HEK293 (cell line): ENCODE data around the gene CBX1.
A peak's percentile ranks its signal among the peaks of the same experiment; 100 is the strongest.
"Not testable (repeated sequence)": the region's sequence is repeated elsewhere in the genome, so short reads cannot be mapped to it uniquely, and the experiment has no call there.

Experiments used
- CTCF ChIA-PET: fragments of 350-600 bp; formaldehyde crosslinking; extraction: SDS; loops from one replicate; lab custom pipeline; 2021; ENCODE audit warnings: antibody characterized with exemption; lab: Yijun Ruan, JAX
- POLR2A ChIA-PET: fragments of 300-600 bp; formaldehyde crosslinking; extraction: SDS; loops from one replicate; lab custom pipeline; 2020; ENCODE audit warnings: antibody characterized with exemption, inconsistent platforms; lab: Yijun Ruan, JAX
- H3K27ac ChIP-seq: fragments of 200-500 bp; sonication (Bioruptor generic); 2 replicates; pipeline ENCODE4 v1.5.1; 2014; ENCODE audit warnings: low read depth, low read length, control low read depth, inconsistent platforms; ENCODE audit errors: extremely low read depth
- H3K36me3 ChIP-seq, 2 experiments: fragments of 200-500 bp in 1 of 2; sonication (Bioruptor generic) in 1 of 2; 1 replicate in 1 of 2; 2 replicates in 1 of 2; pipeline ENCODE4 v1.5.1; 2014 to 2017; ENCODE audit warnings: inconsistent platforms in 2 of 2, low read length in 2 of 2; ENCODE audit not compliant: control insufficient read depth in 2 of 2, insufficient read depth in 1 of 2
- H3K4me1 ChIP-seq: fragments of 200-500 bp; sonication (Bioruptor generic); 2 replicates; pipeline ENCODE4 v1.5.1; 2014; ENCODE audit warnings: mild to moderate bottlenecking, low read length, inconsistent platforms; ENCODE audit not compliant: control insufficient read depth, insufficient read depth
- H3K4me3 ChIP-seq: 2 replicates; pipeline ENCODE4 v1.5.1; 2011; ENCODE audit warnings: low read depth, mild to moderate bottlenecking, control low read depth, low read length, moderate library complexity
- H3K9me3 ChIP-seq: fragments of 200-500 bp; sonication (Bioruptor generic); 2 replicates; pipeline ENCODE4 v1.5.1; 2014; ENCODE audit warnings: low read depth, low read length, inconsistent platforms; ENCODE audit not compliant: control insufficient read depth, insufficient read depth
- EGR2 ChIP-seq: fragments of 450-650 bp; formaldehyde crosslinking; IDR thresholded peaks from 2 replicates; pipeline ENCODE4 v1.5.1; 2016; ENCODE audit warnings: low read depth, missing biosample characterization, missing genetic modification characterization
- GLIS1 ChIP-seq: fragments of 450-650 bp; formaldehyde crosslinking; IDR thresholded peaks from 2 replicates; pipeline ENCODE4 v1.5.1; 2016; ENCODE audit warnings: missing biosample characterization, missing genetic modification characterization
- KLF10 ChIP-seq: fragments of 450-650 bp; IDR thresholded peaks from 2 replicates; pipeline ENCODE4 v1.5.1; 2018; ENCODE audit warnings: missing biosample characterization, mild to moderate bottlenecking, missing genetic modification characterization
- PRDM1 ChIP-seq: fragments of 450-650 bp; formaldehyde crosslinking; IDR thresholded peaks from 2 replicates; pipeline ENCODE4; 2016; ENCODE audit warnings: missing biosample characterization, missing genetic modification characterization
- ZFHX2 ChIP-seq: fragments of 450-650 bp; formaldehyde crosslinking; conservative IDR thresholded peaks from 2 replicates; pipeline ENCODE4 v1.5.1; 2016; ENCODE audit warnings: missing biosample characterization, missing genetic modification characterization
- ZNF112 ChIP-seq: fragments of 450-650 bp; formaldehyde crosslinking; IDR thresholded peaks from 2 replicates; pipeline ENCODE4 v1.5.0; 2017; ENCODE audit warnings: missing biosample characterization, missing genetic modification characterization
- ZNF121 ChIP-seq: fragments of 450-650 bp; formaldehyde crosslinking; IDR thresholded peaks from 2 replicates; pipeline ENCODE4 v1.5.1; 2016; ENCODE audit warnings: missing biosample characterization, missing genetic modification characterization
- ZNF654 ChIP-seq: fragments of 450-650 bp; formaldehyde crosslinking; IDR thresholded peaks from 2 replicates; pipeline ENCODE4 v1.5.1; 2016; ENCODE audit warnings: low read depth, missing biosample characterization, missing genetic modification characterization
- ZNF660 ChIP-seq: fragments of 450-650 bp; IDR thresholded peaks from 2 replicates; pipeline ENCODE4 v1.5.1; 2018; ENCODE audit warnings: missing biosample characterization, mild to moderate bottlenecking, missing genetic modification characterization
- ZSCAN30 ChIP-seq: fragments of 450-650 bp; IDR thresholded peaks from 2 replicates; pipeline ENCODE4 v1.5.1; 2018; ENCODE audit warnings: missing biosample characterization, mild to moderate bottlenecking, missing genetic modification characterization, moderate library complexity
- TF ChIP-seq, protein P1 (sequence below): fragments of 450-650 bp; formaldehyde crosslinking; IDR thresholded peaks from 2 replicates; pipeline ENCODE4 v1.5.1; 2016; ENCODE audit warnings: missing biosample characterization, missing genetic modification characterization
- TF ChIP-seq, protein P2 (sequence below): fragments of 450-650 bp; formaldehyde crosslinking; IDR thresholded peaks from 2 replicates; pipeline ENCODE4 v1.5.1; 2016; ENCODE audit warnings: missing biosample characterization, missing genetic modification characterization
- TF ChIP-seq, protein P3 (sequence below): fragments of 450-650 bp; formaldehyde crosslinking; IDR thresholded peaks from 2 replicates; pipeline ENCODE4 v1.5.1; 2017; ENCODE audit warnings: missing biosample characterization, missing genetic modification characterization

The CBX1 gene

DNA sequence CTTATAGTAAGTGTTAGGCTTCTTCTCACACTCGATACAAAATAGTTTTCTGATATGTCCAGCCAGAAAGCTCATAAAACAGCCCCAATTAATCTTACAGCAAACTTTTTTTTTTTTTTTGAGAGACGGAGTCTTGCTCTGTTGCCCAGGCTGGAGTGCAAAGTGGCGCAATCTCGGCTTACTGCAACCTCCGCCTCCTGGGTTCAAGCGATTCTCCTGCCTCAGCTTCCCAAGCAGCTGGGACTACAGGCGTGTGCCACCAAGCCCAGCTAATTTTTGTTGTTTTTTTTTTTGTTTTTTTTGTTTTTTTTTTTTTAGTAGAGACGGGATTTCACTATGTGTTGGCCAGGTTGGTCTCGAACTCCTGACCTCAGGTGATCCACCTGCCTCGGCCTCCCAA is 24.1 kb downstream of the CBX1 start:
- H3K36me3 ChIP-seq, result peaks cover 47 to 48% of the 10 kb centered on the region in 2 experiments
- not testable (repeated sequence) for H3K4me1 ChIP-seq, H3K27ac ChIP-seq, H3K4me3 ChIP-seq, H3K9me3 ChIP-seq
- TF ChIP-seq ZNF121 (tag by site-specific recombination), result peak; percentile 80
- TF ChIP-seq, protein P1, sequence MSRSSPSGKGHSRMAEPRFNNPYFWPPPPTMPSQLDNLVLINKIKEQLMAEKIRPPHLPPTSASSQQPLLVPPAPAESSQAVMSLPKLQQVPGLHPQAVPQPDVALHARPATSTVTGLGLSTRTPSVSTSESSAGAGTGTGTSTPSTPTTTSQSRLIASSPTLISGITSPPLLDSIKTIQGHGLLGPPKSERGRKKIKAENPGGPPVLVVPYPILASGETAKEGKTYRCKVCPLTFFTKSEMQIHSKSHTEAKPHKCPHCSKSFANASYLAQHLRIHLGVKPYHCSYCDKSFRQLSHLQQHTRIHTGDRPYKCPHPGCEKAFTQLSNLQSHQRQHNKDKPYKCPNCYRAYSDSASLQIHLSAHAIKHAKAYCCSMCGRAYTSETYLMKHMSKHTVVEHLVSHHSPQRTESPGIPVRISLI, result peak; percentile 83; the same call in 1 of the 2 replicates
- ChIA-PET CTCF (interaction anchor here (0.6 to 10.4 kb wide), 6 partner anchors 18 to 281 kb away, joined by 3 to 197 read pairs (median 6); no protein-coding TSS in a partner anchor), POLR2A (interaction anchor here (0.6 to 1.8 kb wide), 4 partner anchors 12 to 410 kb away, joined by 3 to 5 read pairs (median 4); partner anchors contain the start of genes NFE2L1 and SNX11)

DNA sequence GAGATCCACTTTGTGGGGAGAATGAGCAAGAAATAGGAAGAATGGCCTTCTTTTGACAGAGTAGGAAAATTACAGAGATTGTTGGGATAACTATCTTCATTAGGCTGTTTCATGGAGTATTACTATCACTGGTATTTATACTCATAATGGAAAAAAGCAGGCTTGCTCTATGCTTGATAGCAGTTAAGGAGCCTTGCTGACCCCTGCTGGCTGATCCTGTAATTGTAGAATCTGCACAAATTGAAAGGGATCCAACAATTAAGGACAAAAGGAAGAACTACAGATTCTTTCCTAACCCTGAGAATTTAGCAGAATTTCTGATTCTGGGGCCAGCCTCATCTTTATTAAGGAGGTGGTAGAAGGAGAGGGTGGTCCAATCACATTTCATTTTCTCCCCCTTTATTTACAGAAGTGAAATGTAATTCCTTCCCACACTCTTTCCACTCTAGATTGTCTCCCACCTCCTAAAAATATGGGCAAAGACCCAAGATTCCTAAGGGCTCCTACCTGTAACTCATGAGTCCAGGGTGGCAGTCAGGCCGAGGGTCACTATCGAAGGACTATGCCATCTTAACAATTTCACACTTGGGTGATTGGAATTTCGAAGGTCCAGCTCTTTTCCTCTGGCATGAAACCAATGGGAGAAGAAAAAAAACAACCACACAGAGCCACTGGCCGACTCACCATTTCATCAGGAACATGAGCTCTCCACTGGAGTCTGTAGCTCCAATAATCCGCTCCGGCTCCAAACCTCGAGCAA is 26.8 kb downstream of the CBX1 start:
- Histone ChIP-seq H3K4me3 (no peak overlapping the region), H3K36me3 (peaks cover 54 to 74% of the 10 kb centered on the region in 2 experiments), H3K27ac (peak overlapping the region; percentile 44; the same call in 1 of the 2 replicates), H3K9me3 (no peaks in the 10 kb centered on the region), H3K4me1 (no peaks in the 10 kb centered on the region)
- ChIA-PET CTCF (interaction anchor here (0.5 to 10.4 kb wide), 39 partner anchors 9 to 1308 kb away, joined by 3 to 197 read pairs (median 4); partner anchors contain the start of genes CDK5RAP3 and NFE2L1), POLR2A (interaction anchor here (0.6 to 2.2 kb wide), 3 partner anchors 10 to 1603 kb away, joined by 3 to 8 read pairs (median 5); no protein-coding TSS in a partner anchor)
- TF ChIP-seq PRDM1 (tag by site-specific recombination) (0 out of 2 replicates have a peak, but pooled peaks have one; percentile 13), EGR2 (tag by site-specific recombination) (peak; percentile 61; the same call in 1 of the 2 replicates), ZFHX2 (tag by site-specific recombination) (peak; percentile 57), ZNF112 (tag by site-specific recombination) (no peak), ZNF660 (tag by site-specific recombination) (peak; percentile 84; the same call in 1 of the 2 replicates), KLF10 (tag by site-specific recombination) (0 out of 2 replicates have a peak, but pooled peaks have one; percentile 21), ZNF654 (peak; percentile 75), ZSCAN30 (tag by site-specific recombination) (no peak), GLIS1 (tag by site-specific recombination) (no peak)
- TF ChIP-seq, protein P2, sequence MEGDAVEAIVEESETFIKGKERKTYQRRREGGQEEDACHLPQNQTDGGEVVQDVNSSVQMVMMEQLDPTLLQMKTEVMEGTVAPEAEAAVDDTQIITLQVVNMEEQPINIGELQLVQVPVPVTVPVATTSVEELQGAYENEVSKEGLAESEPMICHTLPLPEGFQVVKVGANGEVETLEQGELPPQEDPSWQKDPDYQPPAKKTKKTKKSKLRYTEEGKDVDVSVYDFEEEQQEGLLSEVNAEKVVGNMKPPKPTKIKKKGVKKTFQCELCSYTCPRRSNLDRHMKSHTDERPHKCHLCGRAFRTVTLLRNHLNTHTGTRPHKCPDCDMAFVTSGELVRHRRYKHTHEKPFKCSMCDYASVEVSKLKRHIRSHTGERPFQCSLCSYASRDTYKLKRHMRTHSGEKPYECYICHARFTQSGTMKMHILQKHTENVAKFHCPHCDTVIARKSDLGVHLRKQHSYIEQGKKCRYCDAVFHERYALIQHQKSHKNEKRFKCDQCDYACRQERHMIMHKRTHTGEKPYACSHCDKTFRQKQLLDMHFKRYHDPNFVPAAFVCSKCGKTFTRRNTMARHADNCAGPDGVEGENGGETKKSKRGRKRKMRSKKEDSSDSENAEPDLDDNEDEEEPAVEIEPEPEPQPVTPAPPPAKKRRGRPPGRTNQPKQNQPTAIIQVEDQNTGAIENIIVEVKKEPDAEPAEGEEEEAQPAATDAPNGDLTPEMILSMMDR (tag by site-specific recombination), result peak; percentile 23; the same call in 1 of the 2 replicates
- TF ChIP-seq, protein P3, sequence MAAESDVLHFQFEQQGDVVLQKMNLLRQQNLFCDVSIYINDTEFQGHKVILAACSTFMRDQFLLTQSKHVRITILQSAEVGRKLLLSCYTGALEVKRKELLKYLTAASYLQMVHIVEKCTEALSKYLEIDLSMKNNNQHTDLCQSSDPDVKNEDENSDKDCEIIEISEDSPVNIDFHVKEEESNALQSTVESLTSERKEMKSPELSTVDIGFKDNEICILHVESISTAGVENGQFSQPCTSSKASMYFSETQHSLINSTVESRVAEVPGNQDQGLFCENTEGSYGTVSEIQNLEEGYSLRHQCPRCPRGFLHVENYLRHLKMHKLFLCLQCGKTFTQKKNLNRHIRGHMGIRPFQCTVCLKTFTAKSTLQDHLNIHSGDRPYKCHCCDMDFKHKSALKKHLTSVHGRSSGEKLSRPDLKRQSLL, result 0 out of 2 replicates have a peak, but pooled peaks have one; percentile 22

DNA sequence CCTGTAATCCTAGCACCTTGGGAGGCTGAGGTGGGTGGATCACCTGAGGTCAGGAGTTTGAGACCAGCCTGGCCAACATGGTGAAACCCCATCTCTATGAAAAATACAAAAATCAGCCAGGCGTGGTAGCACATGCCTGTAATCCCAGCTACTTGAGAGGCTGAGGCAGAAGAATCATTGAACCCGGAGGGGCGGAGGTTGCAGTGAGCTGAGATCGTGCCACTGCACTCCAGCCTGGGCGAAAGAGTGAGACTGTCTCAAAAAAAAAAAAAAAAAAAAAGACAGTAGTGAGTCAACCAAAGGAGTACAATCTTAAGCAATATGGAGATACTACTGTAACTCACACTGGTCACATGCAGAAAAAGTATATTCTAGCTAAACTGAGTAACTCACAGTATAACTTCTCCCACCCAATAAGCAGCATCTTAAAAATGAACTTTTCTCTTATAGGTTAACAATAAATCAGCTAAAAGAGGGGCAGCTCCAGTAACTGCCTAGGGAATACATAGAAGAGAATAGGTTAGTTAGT is 27.6 kb downstream of the CBX1 start:
- H3K4me3 ChIP-seq, H3K27ac ChIP-seq, H3K9me3 ChIP-seq, H3K4me1 ChIP-seq: not testable (repeated sequence)
- POLR2A ChIA-PET, result interaction anchor here (0.7 to 2.2 kb wide), 2 partner anchors 25 to 136 kb away, joined by 4 to 8 read pairs; no protein-coding TSS in a partner anchor
- CTCF ChIA-PET, result interaction anchor here (0.7 to 10.4 kb wide), 21 partner anchors 8 to 545 kb away, joined by 3 to 197 read pairs (median 5); partner anchors contain the start of genes CDK5RAP3 and NFE2L1
- H3K36me3 ChIP-seq, result peaks cover 62 to 78% of the 10 kb centered on the region in 2 experiments

DNA sequence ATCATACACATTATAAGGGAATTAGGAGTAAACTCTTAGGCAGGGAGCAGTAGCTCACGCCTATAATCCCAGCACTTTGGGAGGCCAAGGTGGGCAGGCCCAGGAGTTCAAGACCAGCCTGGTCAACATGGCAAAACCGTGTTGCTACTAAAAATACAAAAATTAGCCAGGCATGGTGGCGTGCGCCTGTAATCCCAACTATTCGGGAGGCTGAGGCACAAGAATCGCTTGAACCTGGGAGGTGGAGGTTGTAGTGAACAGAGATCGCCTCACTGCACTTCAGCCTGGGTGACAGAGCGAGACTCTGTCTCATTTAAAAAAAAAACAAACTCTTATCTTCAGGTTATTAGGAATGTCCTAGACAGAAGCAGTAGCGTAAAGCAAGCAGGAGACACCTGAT is 28.5 kb downstream of the CBX1 start:
- POLR2A ChIA-PET, result not testable (repeated sequence)
- CTCF ChIA-PET, result interaction anchor here (0.6 to 10.4 kb wide), 7 partner anchors 8 to 55 kb away, joined by 5 to 197 read pairs (median 9); partner anchors contain the start of gene NFE2L1

More for the DNA sequence above, 28.5 kb downstream of the CBX1 start:
- H3K4me1 ChIP-seq, H3K9me3 ChIP-seq, H3K27ac ChIP-seq, H3K4me3 ChIP-seq: not testable (repeated sequence)
- H3K36me3 ChIP-seq, result peaks cover 70 to 86% of the 10 kb centered on the region in 2 experiments
